CD1c-positive myeloid dendritic cell (primary cell): Measurements from ENCODE around the gene ASB13.

Source experiments
- DNase-seq: peaks from one replicate; pipeline ENCODE4 v3.0.0-alpha.2; 2016; ENCODE audit errors: extremely low spot score

Gene ASB13

DNA sequence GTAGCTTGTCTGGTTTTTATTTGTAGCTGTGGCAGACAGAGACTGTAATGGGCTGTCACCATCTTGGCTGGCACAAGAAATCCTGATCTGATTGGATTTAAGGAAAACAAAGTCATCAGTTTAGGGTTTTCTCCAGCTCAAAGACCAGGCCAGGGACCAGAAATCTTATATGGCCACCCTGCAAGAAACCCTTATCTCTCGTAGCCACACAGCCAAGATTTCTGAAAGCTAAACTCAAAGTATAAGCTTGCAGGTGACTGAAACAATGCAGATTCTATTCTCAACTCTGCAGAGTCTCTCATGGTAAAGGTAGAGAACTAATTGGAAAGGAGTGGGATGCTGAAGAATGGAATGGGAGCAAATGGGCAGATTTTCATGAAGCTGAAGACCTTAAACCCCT is 3.2 kb upstream of the ASB13 start:
- no peak for DNase-seq

DNA sequence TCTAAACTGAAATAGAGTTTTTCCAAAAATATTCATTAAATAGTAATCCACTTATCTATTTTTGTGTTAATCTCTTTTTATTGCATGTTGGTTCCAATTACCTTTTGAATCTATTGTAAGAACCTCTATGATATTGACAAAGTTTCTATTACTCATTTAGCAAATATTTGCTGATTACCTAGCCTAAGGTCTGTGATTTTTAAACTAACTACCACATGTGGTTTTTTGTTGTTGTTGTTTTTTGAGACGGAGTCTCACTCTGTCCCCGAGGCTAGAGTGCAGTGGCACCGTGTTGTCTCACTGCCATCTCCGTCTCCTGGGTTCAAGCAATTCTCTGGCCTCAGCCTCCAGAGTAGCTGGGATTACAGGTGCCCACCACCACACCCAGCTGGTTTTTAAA is 2.0 kb upstream of the ASB13 start:
- no peak for DNase-seq

DNA sequence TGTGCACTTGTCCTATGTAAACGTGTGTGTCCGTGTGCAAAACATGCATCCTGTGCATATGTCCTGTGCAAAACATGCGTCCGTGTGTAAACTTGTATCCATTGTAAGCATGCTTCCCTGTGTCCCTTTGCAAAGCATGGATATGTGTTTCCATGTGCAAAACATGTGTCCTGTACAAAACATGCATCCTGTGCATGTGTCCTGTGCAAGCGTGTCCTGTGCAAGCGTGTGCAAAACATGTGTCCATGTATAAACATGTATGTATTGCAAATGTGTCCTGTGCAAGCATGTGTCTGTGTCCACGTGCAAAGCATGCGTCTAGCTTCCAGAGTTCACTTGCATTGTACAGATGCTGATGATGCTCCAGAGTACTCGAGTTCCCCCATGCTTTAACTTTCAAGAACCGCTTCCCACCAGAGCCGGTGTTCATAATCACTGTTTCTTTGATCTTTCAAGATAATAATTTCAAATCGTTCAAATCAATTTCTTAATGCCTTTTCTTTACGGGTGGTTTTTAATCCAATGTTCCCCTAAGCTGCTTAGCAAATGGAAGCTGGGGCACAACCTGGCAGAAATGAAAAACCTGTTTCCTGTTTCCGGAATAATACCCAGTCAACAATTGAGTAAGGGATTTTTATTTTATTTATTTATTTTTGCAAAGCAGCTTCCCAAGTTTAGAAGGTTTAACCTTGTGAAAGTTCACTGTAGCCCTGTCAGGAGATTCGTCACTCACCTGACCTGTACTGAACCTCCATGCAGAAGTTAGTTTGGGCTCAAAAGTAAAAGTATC is 641 bp upstream of the ASB13 start:
- no peak for DNase-seq

DNA sequence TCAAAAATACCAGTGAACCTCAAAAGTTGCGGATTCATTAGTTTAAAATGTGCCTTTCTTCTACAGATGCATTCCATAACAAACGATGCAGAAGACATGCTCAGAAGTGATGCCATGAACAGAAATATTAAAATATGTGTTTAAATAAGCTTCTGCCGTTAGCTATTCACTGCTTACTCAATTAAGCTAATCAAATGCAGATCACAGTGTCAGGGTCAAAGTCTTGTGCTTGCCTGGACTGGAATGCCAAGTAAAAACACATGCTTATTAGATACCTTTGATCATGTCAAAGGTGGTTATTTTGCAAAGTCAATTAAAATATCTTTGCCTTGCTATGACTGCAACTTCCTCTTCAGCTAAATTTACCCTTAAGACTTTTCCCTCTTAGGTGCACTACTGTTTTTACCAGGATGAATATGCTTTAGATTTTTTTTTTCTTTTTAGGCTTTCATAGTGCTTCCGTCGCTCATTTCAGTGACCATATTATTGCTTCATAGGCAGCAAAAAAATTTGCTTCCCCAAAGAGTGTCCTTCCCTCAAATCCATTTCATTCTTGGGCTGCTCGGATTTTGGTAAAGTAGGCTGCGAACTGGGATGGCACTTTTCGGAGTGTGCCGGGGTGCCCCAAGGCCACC is 905 bp downstream of the ASB13 start:
- peak; percentile 59 for DNase-seq

DNA sequence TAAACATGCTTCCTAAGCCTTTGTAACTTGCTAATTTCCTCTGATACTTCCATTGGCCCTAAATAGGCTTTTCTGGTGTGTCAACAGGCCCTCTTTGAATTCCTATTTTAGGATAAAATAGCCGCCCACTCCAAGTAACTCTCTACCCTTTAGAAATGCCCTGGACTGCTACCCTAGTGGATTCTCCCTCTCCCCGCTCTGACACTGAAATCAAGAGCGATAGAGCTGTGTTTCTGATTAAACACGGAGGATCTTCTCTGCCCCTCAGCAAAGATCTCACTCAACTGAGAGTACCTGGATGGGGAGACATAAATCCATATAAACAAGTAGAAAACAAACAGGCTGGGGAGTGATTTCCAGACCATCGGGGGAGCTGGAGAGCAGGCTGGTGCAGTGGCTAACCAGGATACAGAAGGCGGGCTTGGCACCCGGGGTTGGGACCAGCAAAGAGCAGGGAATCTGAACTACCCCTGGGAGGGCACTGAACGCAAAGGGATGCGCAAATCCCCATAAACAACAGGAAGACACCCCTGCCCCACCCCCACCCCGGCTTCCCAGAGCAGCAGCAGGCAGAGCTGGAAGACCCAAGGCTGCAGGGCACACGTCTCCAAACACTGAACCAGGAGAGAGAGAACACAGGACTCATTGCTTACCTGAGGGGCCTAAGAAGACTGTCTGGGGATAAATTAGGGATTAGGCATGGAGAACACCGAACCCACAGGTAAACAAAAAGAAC is 2.5 kb downstream of the ASB13 start:
- DNase-seq = no peak

DNA sequence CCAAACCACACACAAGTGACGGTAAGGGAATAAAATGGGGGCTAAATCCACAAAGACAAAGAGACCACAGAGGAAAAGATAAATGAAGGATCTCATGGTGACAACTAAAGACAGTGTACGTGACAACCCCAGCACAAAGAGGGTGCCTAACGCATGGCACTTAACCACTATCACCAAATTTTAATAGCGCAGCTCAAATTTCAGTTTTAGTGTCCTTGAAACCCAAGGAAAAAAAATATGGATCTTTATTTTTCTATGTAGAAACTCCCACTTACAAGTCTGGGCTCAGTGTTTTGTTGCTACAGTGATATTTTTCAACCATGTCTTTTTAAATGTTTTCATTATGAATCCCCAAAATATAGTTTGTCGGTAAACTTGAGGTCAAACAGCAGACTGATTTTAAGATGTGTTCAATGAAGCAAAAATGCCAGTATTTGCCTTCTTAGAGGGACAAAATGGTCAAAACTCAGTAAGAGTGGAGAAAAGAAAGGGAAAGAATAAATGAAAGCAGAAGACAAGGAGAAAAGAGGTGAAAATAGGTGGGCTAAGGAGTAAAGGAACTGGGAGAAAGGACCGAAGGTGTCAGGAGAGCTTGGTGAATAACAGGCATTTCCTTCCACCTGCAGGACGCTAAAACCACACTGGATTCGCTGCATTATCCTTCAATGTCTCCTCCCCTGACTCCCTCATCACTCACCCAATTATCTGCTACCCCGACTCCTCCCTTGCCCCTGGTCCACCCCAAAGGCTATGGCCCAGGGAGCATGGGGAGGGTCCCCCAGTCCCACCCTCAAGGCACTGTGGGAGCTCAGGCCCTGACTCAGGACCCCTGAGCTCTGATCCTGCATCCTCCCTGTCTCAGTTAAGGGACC is 3.5 kb downstream of the ASB13 start:
- DNase-seq = no peak

DNA sequence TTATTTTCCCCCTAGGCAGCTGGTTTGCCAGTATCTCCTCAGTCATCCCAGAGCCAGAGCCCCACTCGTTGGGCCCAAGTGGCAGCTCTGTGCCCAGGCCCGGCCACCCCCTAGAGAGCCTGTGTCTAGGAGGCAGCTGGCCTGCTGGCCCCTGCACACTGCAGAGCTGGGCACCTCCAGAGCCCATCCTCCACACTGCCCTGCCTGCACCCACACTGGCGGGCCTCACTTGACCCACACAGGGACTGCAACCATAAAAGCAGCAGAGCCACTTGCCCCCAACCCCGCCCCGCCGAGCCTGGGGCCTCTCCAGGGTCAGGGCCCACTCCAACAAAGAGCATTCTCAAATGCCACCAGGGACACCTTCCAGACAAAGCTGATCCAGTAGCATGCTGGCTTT is 5.4 kb downstream of the ASB13 start:
- DNase-seq = no peak

DNA sequence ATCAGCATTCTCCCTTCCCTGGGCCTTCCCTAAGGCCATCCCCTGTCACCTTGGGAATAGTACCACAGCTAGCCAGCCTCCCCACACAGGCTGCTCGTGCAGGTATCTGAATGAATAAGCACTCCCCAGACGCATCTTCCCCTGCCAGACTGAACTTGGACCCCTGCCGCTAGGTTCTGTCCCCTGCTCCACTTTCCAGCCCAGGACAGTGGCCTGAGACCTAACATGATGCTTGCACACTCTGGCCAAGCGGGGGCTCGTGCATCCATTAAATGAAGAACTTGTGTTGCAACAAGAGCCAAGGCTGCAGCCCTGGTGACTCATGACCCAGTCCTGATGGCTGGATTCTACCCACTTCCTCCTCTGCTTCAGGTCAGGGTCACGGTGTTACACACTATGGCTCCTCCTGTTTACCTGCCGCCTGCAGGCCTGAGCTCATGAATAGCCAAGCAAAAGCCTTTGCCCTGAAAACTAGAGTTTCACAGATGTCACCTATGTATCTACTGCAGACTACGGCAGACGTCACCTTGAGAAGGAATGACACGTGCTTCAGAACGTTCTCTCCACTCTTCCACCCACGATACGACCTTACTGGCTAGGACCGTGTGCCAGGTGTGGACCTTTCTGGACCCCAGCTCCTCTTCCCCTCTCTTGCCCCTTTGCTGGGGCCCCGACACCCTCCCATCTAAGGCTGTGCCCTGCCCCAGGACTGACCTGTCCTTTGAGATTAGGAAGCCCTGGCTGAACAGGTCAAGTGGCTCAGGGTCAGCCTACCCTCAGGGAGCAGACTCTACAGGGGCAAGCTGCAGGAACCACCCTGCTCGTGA is 6.5 kb downstream of the ASB13 start:
- DNase-seq = peak; percentile 81

DNA sequence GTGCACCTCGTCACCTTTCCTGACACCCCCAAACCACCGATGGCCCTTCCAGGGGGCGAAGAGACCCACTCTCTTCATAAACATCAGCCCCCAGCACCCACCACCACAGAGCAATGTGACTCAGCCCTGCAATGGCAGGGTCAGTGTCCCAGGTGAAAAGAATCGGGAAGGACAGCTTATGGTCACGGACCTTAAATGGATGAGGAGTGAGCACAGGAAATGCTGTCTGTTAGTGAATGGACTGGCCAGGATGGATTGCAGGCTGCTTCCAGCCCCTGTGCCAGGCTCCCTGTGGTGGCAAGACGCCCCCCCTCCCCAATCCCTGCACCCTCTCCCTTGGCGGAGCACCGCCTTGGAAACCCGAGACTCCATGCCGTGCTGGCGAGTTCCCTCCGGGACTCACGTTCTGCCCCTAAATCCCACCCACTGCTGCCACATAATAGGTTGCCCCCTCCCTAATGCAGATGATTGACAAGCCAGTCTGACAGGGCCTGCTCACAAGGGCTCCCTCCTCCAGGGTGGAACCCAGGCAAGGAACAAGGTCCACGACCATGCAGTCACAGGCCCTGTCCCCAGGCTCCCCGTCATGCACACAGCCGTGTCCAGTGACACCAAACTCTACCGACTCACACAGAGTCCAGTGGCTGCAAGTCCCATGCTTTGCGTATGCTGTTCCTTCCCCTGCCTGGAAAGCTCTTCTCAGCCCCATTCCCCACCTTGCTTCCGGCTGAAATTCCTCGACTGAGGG is 7.3 kb downstream of the ASB13 start:
- no peak for DNase-seq

DNA sequence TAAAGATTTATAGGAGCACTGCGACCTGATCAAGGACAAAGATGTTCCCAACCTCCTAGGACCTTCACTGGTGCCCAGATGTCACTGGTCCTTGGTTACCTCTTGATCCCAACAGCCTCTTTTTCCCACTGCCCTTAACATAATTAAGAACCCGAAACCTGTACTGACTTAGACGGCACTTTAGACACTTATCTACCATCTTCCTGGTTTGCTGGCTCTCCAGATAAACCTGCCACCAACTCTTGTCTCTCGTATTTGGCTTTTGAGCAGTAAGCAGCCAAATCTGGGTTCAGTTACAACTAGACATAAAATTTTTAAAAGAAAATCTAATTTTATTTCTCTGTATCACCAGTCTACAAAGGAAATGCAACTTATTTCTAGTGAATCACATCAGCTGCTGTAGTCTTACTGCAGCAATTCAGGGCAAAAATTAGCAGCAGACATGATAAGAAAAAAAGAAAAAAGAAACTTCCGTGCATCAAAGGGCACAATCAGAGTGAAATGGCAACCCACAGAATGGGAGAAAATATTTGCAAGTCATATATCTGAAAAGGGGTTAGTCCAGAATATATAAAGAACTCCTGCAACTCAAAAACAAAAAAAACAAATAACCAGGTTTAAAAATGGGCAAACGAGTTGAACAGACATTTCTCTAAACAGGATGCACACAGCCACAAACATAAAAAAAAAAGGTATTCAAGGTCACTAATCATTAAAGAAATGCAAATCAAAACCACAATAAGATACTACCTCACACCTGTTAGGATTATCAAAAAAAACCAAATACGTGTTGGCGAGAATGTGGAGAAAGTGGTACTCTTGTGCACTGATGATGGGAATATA is 9.4 kb downstream of the ASB13 start:
- DNase-seq = no peak

DNA sequence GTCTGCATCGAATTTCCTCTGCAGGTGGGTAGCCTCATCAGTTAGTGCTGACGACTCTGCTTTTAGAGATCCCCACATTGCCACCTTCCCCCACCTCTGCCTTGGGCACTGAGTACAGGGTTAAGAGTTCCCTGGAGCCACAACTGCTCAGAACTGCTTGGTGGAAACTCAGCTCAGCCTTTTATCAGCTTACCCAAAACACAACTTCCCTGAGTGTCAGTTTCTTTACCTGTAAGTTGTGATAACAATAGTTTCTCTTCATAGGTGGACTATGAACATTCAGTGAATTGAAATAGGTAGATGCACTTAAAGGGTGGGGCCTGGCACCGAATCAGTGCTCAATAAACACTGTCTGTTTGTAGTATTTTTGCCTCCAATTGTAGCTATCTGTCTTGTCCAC is 11.3 kb downstream of the ASB13 start:
- no peak for DNase-seq

DNA sequence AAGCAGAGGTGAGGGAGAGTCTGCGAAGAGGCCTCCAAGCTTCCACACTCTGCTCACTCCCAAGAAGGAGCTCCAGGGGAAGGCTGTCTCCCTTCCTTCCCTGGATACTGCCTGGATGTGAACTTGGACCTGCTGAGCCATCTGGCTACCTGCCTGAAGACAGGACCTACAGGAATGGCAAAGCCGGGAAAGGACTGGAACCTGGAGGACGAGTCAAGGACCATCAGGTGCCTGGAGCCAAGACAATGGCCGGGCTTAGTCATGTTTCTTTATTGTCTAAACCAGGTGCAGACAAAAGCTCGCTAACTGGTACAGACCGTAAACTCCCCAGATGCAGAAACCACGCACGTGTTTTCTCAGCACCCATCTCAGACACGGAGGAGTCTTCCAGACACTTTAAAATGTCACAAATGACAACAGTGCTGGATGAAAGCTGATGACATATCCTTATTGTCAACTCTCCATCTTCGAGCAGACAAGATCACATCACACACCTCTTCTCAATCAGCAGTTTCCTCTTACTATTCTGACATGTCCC is 12.1 kb downstream of the ASB13 start:
- no peak for DNase-seq

DNA sequence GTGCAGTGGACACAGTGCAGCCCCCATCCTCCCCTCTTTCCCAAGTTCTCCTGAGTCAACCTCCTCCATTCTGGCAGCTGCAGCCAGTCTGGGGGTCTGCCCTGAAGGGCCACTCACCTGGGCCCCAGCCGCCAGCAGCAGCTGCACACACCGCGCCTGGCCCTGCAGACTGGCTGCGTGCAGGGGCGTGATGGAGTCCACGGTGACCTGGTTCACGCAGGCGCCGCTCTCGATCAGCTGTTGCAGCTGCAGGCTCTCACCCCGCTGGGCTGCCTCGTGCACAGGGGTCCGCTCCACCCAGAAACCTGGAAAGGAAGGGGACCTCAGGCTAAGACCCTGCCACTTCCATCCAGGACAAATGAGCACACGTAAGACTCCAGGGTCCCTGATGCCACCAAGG is 13.6 kb downstream of the ASB13 start:
- DNase-seq = no peak

DNA sequence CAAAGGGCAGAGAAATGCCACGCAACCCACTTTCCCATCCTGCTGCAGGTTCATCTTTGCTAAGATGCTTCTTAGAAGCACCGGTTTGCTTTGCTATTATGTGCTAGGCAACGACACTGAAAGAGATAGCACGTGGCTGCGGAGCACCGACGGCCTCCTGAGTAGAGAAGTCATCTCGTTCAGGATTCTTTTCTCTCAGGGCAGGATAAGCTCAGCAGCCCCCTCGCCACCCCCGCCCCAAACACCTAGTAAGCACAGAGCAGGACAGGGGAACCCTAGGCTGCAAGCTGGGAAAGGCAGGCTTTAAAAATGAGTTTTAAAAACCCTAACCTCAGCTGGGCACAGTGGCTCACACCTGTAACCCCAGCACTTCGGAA is 15.0 kb downstream of the ASB13 start:
- DNase-seq = no peak

DNA sequence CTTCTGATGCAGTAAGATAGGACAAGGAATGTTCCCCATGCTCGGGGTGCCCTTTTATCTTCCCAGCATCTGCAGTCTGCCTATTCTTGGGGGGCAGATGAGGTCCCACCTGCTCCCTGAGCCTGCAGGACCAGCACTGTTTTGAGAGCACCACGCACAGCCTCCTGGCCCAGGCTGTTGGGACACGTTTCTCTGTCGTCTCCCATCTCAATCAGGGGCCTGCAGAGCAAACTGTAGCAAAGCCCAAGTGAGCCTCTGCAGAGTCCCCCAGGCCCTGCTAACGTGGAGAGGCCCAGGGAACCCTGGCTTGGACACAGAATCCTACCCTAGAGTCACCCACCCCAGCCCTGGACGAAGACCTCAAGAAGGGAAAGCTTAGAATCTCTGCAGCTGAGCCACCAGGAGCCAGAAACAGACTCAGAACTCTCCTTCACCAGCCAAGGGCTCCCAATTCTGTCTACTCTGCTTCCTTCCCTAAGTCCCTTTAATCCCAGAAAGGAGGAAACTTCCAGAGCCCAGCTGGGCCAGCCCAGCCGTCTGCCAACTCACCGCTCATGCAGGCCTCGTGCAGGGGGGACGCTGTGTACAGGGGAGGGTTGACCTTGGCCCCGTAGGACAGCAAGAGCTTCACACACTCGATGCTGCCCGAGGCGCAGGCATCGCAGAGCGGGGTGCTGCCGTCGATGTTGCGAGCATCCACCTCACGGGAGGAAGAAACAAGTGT is 15.6 kb downstream of the ASB13 start:
- DNase-seq = no peak

DNA sequence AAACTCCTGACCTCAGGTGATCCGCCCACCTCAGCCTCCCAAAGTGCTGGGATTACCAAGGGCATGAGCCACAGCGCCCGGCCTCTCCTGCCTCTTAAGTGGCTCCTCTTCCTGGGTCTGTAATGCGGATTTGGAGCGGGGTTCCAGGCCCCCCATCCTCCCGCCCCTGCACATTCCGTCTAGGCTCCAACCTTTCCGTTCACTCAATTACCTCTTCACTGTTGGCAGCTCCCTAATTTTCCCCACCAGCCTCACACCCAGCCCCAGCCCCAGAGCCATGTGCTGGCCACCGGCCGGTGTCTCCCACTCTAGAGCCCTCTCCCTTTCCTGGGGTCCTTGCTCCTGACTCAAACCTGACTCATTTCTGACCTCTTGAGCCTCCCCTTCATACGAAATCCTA is 16.6 kb downstream of the ASB13 start:
- no peak for DNase-seq

DNA sequence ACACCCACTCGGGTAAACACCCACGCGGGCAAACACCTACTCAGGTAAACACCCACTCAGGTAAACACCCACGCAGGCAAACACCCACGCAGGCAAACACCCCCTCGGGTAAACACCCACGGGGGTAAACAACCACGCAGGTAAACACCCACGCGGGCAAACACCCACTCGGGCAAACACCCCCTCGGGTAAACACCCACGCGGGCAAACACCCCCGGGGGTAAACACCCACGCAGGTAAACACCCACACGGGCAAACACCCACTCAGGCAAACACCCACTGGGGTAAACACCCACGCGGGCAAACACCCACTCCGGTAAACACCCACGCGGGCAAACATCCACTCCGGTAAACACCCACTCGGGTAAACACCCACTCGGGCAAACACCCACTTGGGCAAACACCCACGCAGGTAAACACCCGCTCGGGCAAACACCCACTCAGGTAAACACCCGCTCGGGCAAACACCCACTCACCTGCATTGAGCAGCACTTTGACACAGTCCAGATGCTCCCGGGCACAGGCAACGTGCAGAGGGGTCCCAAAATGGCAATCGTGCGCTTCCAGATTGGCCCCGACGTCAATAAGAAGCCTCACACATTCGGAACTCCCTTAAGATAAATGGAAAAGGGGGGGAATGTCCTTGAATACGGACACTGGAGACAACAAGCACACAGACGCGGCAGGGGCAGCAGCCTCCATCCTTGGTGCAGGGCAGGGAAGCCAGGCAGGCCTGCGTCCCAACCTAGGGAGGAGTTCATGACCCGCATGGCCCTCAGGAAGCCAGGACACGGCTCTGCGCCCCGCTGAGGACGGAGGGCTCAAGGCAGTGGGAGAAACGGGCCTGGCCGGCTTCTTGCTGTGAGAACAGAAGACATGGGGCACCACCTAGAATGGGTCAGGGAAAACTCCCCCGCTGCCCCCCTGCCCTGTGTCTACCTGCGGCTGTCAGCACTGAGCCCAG is 17.6 kb downstream of the ASB13 start:
- no peak for DNase-seq
